HG03280 (cell line): ENCODE data around the gene APLP2.
A peak's percentile ranks its signal among the peaks of the same experiment; 100 is the strongest.
"Not testable (repeated sequence)": the region's sequence is repeated elsewhere in the genome, so short reads cannot be mapped to it uniquely, and the experiment has no call there.

Experiments
- ATAC-seq: cut with Tn5 transposase; IDR thresholded peaks from one replicate; pipeline ENCODE4 v1.9.1; 2021; ENCODE audit warnings: mild to moderate bottlenecking, moderate library complexity; ENCODE audit not compliant: unreplicated experiment

APLP2 gene

DNA sequence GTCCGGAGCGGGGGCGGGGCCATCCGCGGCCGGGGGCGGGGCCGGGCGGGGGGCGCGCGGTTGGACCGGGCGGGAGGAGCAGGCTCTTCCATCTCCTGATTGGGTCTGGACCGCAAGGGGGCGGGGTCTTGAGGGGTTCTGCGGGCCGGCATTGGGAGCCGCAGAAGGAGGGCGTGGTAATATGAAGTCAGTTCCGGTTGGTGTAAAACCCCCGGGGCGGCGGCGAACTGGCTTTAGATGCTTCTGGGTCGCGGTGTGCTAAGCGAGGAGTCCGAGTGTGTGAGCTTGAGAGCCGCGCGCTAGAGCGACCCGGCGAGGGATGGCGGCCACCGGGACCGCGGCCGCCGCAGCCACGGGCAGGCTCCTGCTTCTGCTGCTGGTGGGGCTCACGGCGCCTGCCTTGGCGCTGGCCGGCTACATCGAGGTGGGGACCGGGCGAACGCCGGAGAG is at the start of gene APLP2:
TSS of gene APLP2 (plus strand) at position 236 of the 450 bp plus-strand sequence. CDS start at position 320, 84 bp downstream.
- ATAC-seq: peak; percentile 96

DNA sequence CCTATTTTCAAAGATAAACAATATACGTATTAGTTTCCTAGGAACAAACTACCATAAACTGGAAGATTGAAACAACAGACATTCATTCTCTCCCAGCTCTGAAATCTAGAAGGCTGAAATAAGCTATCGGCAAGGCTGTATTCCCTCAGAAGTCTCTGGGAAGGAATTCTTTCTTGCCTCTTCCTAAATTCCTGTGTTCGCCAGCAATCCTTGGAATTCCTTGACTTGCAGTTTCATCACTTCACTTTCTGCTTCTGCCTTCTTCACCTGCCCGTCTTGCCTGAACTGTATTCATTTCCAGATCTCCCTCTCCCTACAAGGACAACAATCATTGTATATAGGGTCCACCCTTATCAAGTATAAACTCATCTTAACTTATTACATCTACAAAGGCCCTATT is 49.4 kb upstream of the APLP2 start:
- no peak for ATAC-seq

DNA sequence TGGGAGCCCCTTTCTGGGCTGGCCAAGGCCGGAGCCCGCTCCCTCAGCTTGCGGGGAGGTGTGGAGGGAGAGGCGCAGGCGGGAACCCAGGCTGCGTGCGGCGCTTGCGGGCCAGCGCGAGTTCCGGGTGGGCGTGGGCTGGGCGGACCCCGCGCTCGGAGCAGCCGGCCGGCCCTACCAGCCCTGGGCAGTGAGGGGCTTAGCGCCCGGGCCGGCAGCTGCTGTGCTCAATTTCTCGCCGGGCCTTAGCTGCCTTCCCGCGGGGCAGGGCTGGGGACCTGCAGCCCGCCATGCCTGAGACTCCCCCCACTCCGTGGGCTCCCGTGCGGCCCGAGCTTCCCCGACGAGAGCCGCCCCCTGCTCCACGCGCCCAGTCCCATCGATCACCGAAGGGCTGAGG is 48.1 kb upstream of the APLP2 start:
- ATAC-seq: not testable (repeated sequence)

DNA sequence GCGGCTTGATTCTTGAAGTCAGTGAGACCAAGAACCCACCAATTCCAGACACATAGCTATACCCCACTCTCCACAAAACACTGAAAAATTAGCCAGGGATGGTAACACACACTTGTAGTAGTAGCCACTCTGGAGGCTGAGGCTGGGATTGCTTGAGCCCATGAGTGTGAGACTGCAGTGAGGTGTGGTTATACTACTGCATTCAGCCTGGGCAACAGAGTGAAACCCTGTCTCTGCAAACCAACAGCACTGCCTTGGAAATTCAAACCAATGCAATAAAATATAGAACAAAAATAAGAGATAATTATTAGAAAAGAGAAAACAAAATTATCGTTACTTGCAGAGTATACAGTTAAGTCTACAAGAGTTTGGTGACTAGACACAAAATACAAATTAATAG is 46.9 kb upstream of the APLP2 start:
- ATAC-seq: no peak

DNA sequence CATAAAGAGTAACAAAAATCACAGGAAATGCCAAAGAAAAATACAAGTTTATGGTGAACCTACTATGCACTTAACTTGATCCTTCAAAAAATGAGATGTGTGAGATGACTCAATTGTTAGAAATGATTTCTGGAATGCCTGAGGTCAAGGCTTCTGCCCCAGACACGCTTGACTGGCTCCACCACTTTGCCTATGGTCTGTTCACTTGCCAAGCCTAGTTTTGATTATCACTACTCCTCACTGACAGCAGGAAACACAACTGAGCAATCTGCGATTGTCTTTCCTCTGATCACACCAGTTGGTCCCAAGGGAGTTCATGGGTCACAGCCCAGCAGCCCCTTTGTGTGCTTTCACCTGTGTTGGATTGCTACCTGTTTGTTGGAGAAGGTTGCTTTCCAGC is 46.5 kb upstream of the APLP2 start:
- ATAC-seq: peak; percentile 82

DNA sequence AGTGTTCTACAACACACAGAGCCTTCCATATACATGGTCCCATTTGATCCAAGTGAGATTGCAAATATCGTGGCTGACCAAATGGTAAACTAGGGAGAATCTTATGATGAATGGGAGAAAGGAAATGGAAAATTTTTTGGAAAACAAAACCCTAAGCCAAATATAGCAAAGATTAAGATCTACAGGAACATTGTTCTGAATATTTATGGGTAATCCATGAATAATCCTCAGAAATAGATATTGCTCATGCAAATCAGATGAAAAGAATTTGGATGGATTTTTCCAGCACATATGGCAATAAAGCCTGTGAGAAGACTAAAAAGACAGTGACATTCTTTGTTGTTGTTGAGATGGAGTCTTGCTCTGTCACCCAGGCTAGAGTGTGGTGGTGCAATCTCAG is 45.3 kb upstream of the APLP2 start:
- ATAC-seq: no peak

DNA sequence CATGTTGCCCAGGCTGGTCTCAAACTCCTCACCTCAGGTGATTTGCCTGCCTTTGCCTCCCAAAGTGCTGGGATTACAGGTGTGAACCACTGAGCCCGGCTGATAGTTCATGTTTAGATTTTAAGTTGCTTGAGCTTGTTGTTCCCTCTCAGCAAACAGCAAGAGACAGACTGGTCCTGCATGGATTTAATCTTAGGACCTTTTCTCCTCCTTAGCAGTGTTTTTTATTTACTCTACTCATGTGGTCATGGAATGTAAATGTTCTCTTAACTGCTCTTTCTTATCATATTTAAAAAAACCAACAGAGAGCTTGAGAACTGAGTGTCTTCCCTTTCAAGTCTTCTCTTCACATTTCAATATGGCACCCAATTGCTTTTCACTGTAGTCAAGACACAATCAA is 44.3 kb upstream of the APLP2 start:
- ATAC-seq: no peak

DNA sequence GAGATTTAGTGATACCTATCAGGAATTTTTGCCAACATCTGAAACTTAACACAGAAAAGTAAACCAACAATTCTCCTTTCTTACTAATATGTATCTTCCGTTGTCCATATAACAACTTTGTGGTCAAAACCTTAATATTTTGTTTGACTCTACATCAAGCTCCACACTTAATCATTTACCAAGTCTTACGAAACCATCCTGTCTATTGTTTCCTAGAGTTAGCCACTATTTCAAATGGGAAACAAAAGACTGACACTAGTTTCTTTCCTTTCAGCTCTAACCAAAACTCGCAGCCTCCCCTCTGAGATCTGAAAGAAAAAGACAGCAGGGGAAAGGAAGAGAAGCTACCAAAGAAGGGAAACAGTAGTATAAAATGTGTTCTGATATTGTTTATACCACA is 40.6 kb upstream of the APLP2 start:
- no peak for ATAC-seq

DNA sequence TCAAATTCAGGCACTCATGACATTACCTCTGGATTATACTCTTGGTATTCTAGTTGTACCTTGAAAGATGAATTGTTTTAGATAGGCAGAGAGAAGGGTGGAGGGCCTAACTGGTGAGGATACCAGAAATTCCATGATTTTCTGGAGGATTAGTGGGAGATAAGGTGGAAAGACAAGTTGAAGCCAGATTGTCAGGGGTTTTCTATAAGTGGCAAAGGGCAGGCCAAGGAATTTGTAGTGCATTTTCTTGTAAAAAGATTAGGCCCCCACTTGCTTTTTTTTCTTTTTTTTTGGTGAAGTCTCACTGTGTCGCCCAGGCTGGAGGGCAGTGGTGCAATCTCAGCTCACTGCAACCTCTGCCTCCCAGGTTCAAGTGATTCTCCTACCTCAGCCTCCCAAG is 38.6 kb upstream of the APLP2 start:
- no peak for ATAC-seq

DNA sequence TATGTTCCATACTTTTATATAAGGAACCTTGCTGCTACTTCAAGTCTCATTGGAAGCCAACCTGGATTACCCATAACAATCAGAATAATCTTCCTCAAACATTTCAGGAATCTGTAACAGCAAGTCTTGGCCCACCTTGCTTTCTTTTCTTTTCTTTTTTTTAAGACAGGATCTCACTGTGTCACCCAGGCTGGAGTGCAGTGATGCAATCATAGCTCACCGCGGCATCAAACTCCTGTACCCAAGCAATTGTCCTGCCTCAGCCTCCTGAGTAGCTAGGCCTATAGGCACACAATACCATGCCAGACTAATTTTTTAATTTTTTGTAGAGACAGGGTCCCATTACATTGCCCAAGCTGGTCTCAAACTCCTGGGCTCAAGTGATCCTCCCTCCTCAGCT is 37.7 kb upstream of the APLP2 start:
- ATAC-seq: no peak

DNA sequence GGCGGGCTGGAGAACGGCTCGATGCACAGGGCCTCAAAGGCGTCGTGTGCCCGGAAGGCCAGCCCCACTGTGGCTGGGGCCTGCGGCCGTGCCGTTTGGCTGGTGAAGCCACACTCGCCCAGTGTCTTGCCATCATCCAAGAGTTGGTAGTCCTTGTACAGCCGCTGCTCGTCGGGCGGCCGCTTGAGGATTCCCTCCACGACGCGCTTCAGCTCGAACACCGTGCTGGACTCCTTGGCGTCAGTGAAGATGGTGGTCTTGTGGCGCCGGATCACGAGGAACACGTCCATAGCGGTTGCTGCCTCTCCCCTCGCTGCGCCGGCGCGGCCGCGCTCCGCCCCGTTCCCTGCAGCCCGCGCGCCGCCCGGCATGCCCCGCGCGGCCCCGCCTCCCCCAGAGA is 36.8 kb upstream of the APLP2 start:
- ATAC-seq: no peak

DNA sequence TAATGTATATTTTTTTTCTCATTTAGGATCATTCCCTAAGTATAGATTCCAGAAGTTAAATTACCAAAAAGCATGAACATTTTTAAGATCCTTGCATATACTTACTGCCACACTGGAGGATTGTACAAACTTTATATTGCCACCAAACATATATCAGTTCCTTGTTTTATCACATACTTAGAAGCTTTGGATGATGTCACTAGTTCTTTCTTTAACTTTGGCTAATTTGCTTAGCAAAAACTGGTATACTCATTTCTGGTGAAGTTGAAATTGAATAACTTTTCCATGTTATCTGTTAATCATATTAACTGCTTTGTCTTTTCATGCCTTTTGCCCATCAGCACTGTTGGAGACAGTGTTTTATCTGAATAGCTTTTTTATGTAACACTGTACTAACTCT is 35.5 kb upstream of the APLP2 start:
- ATAC-seq: no peak

DNA sequence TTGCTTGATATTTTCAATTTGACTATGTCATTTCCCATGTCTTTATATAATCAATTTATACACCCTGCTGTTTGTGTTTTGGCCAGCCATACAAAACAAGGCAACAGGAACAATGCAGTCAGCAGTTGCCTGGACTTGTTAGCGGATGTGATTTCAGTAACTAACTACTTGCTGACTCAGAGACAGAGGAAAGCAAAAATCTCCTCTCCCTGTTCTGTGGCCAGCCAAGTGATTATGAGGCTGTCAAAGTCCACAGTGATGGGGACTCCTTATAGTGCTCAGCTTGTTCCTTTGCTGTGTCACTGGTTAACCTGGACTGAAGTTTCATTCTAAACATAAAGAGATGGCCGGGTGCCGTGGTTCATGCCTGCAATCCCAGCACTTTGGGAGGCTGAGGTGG is 32.6 kb upstream of the APLP2 start:
- ATAC-seq: no peak

DNA sequence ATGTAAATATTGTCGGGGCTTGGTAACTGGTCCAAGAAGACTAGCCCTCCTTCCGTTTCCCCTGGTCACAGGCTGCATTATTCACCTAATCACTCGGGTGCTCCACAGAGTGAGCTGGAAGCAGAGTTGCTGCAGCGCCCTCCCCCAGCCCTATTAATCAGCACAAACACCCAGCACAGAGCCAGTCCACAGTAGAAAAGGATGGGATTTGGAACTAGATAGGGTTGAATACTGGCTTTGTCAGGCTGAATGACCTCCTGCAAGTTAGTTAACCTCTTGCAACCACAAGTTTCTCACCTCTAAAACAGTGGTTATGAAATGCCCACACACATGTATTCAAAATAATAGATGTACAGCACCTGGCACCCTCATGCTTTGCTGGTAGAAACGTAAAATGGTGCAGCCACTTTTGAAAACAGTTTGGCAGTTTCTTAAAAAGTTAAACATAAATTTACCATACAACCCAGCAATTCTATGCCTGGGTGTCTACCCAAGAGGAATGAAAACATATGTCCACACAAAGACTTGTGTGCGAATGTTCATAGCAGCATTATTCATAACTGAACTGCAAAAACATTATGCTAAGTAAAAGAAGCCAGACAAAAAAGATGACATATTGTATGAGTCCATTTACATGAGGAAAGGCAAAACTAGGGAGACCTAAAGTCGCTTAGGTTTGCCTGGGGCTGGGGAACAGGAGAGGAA is 31.7 kb upstream of the APLP2 start:
- no peak for ATAC-seq

DNA sequence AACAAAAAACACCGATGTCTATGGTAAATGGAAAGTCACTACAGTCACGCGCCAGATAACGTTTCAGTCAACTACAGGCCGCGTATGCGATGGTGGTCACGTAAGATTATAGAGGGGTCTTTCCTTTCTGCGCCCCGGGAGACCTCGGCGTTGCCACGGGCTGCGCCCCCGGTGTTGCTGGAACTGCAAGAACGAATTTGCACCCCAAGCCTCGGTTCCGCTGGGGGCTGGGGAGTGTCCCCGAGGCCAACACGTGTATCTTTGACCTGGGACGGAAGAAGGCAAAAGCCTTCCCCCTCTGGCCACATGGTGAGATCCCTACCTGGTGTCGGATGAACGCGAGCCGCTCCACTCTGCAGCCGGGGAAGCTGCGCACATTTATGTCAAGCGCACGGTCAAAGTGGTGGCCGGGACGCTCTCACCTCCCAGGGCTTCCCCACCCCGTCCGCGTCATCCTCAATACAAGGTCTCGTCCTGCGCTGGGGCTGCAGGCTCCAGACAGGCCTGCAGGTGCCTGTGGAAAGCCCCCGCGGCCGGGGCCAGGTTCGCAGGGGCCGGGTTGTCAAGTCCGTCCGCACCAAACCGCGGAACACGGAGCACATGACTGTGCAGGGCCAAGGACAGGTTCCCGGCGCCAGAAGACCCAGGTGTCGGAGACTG is 29.3 kb upstream of the APLP2 start:
- no peak for ATAC-seq

DNA sequence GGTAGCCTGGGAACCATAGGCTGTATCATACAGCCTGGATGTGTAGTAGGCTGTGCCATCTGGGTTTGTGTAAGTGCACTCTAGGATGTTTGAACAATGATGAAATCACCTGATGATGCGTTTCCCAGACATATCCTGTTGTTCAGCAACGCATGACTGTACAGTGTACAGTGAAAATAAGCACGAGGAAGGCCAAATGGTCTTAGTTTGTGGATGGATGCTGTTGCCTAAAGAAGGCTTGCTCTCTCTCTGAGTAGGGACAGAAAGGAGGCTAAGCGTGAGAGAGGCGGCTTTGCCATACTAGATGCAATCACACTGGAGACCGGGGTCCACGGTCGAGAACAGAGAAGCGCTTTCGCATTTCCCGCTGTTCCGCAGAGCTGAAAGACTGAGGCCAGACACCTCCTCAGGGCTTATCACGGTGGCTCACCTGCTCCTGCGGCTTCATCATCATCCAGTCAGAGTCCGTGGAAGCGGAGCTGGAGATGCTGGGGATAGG is 27.6 kb upstream of the APLP2 start:
- ATAC-seq: no peak

DNA sequence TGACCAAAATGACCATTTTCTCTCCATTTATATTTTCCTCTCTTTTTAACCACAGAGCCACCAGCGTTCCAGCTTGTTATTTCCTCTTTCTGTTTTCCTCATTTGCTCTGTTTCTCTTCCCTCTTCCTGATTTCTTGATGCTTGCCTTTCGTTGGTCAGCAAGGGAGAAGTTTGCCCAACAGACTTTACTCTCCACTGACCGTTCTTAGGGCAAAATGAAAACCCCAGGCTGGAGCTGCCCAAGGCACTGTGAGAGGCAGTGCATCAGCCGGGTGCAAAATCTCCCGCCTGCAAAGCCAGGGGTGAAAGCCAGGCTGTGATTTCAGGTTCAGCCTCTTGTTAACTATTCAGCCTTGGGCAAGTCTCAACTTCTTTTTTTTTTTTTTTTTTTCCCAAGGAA is 26.1 kb upstream of the APLP2 start:
- ATAC-seq: no peak

DNA sequence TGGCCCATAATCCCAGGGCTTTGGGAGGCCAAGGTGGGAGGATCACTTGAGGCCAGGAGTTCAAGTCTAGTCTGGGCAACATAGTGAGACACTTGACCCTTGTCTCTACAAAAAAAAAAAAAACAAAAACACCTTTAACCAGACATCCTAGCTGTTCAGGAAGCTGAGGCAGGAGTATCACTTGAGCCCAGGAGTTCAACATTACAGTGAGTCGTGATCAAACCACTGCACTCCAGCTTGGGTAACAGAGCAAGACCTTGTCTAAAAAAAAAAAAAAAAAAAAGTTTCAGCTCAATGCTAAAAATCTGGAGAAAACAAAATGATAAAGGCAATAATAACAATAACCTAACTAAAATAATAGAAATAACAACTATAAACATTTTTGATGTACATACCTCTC is 22.6 kb upstream of the APLP2 start:
- no peak for ATAC-seq

DNA sequence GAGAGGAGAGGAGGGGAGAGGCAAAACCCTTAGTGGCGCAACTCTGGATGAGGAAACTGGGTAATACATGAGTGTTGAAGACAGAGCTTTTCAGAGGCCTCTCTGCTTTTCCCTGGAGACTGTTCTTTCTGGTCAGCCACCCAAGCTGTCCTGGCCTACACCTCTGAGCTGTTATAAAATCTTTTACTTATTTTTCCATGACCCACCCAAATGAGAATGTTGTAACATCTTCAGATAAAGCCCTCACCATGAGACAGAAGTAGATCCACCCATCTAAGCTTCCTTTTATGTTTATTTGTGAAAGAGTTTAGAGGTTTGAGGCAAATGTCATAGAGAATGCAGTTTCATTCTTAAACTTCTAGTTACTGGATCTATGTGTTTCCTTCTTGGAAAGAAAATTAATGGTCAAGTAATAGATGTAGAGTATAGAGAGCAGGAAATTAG is 20.3 kb upstream of the APLP2 start:
- ATAC-seq: no peak

DNA sequence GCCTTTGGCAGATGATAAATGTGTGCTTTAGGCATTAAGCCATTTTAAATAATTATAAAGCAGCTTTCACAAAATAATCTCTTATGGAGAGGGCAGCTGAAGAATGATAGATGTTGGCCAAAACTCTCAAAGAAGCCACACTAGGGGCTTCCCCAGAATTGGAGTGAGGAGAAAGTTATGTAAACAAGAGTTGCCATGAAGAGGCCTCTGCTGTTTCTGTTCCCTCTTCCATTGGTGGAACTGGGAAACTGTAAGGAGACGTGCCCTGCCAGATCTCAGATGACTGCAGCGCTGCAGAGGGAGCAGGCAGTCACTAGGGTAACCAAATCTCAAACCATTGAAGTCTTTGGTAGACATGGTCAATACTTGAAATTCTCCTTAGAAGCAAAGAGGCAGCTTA is 19.4 kb upstream of the APLP2 start:
- no peak for ATAC-seq

DNA sequence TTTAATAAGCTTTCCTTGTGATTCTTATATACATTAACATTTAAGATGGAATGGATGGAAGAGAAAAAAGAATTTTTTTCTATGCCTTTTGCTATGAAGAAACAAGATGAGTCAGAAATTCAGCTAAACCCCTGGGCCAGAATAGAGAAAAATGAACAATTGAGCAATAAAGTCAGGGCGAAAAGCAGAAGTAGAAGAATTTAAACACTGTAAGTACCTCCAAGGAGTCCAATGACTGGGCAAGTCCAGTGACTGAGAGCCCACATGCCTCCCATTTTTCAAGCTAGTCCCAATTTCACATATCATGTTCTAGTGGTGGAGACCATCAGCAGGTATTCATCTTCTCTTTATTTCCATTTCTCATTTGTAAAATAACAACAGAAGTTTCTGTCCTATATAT is 18.6 kb upstream of the APLP2 start:
- ATAC-seq: no peak

DNA sequence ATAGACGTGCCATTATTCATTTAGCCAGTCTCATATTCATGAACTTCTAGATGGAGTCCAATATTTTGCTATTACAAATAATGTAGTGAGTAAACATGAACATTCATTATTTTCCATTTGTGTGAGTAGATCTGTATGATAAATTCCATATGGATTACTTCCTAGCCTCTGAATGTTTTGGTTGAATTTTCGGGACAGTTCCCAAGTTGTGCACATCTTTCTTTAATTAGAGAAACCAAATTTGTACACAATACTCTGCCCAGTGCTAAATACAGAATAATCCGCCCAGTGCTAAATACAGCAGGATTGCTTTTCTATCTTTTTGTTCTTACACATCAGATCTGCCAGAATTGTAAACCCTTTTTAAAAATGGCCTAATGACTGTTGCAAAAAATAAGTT is 17.1 kb upstream of the APLP2 start:
- ATAC-seq: no peak

DNA sequence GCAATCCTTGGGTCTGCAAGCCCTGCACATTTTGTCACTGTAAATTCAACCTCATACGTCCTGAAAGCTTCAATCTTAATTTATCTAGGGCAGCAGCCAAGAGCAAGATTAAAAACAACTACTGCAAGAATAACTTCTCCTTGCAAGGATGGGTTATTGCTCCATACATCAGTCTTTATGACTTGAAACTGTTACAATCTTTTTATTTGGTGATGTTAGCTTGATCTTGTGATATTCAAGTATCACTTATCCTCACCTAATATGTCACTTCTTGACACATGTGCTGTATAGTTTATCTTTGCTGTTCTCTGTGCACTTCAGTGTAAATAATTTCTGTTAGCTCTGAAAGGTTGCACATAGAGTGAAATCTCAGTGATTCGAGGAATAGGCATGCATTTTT is 14.7 kb upstream of the APLP2 start:
- ATAC-seq: no peak
